ENCODE results near the gene RBL2. TPM values are rescaled to one million over a fixed set of nuclear protein-coding genes. Genes with fewer than 3 reads are reported as not detected.
A peak's percentile ranks its signal among the peaks of the same experiment; 100 is the strongest.

Gene RBL2
- total and polyA plus RNA-seq, 2 donors (not counting 1 experiment from before 2014, with no cell fraction given), result 70.7 to 171 TPM

DNA sequence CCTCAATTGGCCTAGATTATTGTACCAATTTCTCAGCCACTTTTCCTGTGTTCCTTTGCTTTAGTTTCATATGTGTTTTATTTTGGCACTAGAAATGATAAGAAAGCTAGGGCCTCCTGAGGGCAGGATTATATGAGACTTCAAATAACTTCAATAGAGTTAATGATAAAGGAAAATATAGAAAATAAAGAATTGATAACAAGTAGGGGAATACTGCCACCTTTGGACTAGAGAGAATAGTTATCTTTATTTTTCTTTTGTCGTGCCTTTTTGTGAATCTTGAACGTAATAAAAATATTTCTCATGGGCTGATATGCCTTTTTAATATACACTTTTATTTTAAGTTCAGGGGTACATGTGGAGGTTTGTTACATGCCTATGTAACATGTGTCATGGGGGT is 29.3 kb upstream of the RBL2 start:
- no peak for TF ChIP-seq EZH2 (IDR thresholded peaks at IDR 0.05; ENCODE audit: borderline replicate concordance, insufficient read depth, low read depth, low read length, poor library complexity, severe bottlenecking)
- peak; percentile 12 for TF ChIP-seq CTCF (IDR thresholded peaks at IDR 0.05)
- no peak overlapping the region for H3K27ac Mint-ChIP-seq
- Histone ChIP-seq H4K20me1 (ENCODE audit: control insufficient read depth, insufficient read depth, low read length, poor library complexity, severe bottlenecking) (no peaks in the 10 kb centered on the region), H2AFZ (ENCODE audit: insufficient read depth, low read depth, low read length, poor library complexity, severe bottlenecking) (no peak overlapping the region), H3K4me2 (replicated peaks; ENCODE audit: low read depth, low read length, poor library complexity, severe bottlenecking) (no peak overlapping the region), H3K9ac (ENCODE audit: low read length) (no peak overlapping the region), H3K9me3 (ENCODE audit: control extremely low read depth in 1 of 3, control insufficient read depth in 2 of 3, insufficient read depth in 1 of 3, low read length in 2 of 3) (no peaks in the 10 kb centered on the region), H3K36me3 (replicated peaks in 1 of 2; ENCODE audit: control extremely low read depth in 1 of 2, control insufficient read depth in 1 of 2, extremely low read depth in 1 of 2, insufficient read depth in 2 of 2, low read length in 1 of 2) (no peaks in the 10 kb centered on the region), H3K27ac (ENCODE audit: low read length in 2 of 2) (no peak overlapping the region), H3K27me3 (replicated peaks in 1 of 4; ENCODE audit: control extremely low read depth in 1 of 4, control insufficient read depth in 3 of 4, insufficient read depth in 4 of 4, low read length in 3 of 4) (no peaks in the 10 kb centered on the region), H3K4me3 (ENCODE audit: control extremely low read depth in 1 of 5, extremely low read depth in 1 of 5, insufficient read depth in 1 of 5, low read depth in 2 of 5, low read length in 4 of 5) (no peak overlapping the region), H3K4me1 (ENCODE audit: control insufficient read depth in 2 of 2, insufficient read depth in 2 of 2, low read length in 2 of 2) (no peaks in the 10 kb centered on the region), H3K79me2 (ENCODE audit: control insufficient read depth, insufficient read depth, low read length) (no peaks in the 10 kb centered on the region)
- DNase-seq, result no peak
- no peak overlapping the region for H3K4me3 Mint-ChIP-seq
- POLR2A ChIA-PET, result no interaction called here
- H3K4me1 Mint-ChIP-seq, result no peaks in the 10 kb centered on the region
- H3K27me3 Mint-ChIP-seq, result no peaks in the 10 kb centered on the region
- CTCF ChIA-PET, result no interaction called here
- no CpG with 5 or more reads among the region's 2 CpGs for WGBS (ENCODE audit: insufficient coverage)
- no peaks in the 10 kb centered on the region for H3K9me3 Mint-ChIP-seq (ENCODE audit: insufficient read depth)
- ATAC-seq (ENCODE audit: low read depth), result no peak
- intact Hi-C loops (cut with micrococcal nuclease), result no loop called here

GRCh38 chr16:53412549-53412948 is 21.7 kb upstream of the RBL2 start:
- WGBS (ENCODE audit: insufficient coverage), result 98% methylated on average over 17 of the region's 18 CpGs
- POLR2A ChIA-PET, result no interaction called here

More at GRCh38 chr16:53412549-53412948, 21.7 kb upstream of the RBL2 start:
- Histone ChIP-seq H3K4me3 (ENCODE audit: control extremely low read depth in 1 of 5, extremely low read depth in 1 of 5, insufficient read depth in 1 of 5, low read depth in 2 of 5, low read length in 4 of 5) (no peak overlapping the region), H3K36me3 (replicated peaks in 1 of 2; ENCODE audit: control extremely low read depth in 1 of 2, control insufficient read depth in 1 of 2, extremely low read depth in 1 of 2, insufficient read depth in 2 of 2, low read length in 1 of 2) (no peaks in the 10 kb centered on the region), H3K9ac (ENCODE audit: low read length) (no peak overlapping the region), H3K4me2 (replicated peaks; ENCODE audit: low read depth, low read length, poor library complexity, severe bottlenecking) (no peak overlapping the region), H4K20me1 (ENCODE audit: control insufficient read depth, insufficient read depth, low read length, poor library complexity, severe bottlenecking) (no peaks in the 10 kb centered on the region), H3K9me3 (ENCODE audit: control extremely low read depth in 1 of 3, control insufficient read depth in 2 of 3, insufficient read depth in 1 of 3, low read length in 2 of 3) (peaks cover 0 to 10% (median 0%) of the 10 kb centered on the region in 3 donors), H3K4me1 (ENCODE audit: control insufficient read depth in 2 of 2, insufficient read depth in 2 of 2, low read length in 2 of 2) (no peaks in the 10 kb centered on the region), H3K27ac (ENCODE audit: low read length in 2 of 2) (no peak overlapping the region), H3K79me2 (ENCODE audit: control insufficient read depth, insufficient read depth, low read length) (no peaks in the 10 kb centered on the region), H2AFZ (ENCODE audit: insufficient read depth, low read depth, low read length, poor library complexity, severe bottlenecking) (no peak overlapping the region), H3K27me3 (replicated peaks in 1 of 4; ENCODE audit: control extremely low read depth in 1 of 4, control insufficient read depth in 3 of 4, insufficient read depth in 4 of 4, low read length in 3 of 4) (peaks cover 0 to 6% (median 3%) of the 10 kb centered on the region in 4 experiments)
- Mint-ChIP-seq H3K4me3 (no peak overlapping the region), H3K27ac (no peak overlapping the region), H3K27me3 (peaks cover 21% of the 10 kb centered on the region), H3K4me1 (no peaks in the 10 kb centered on the region), H3K9me3 (ENCODE audit: insufficient read depth) (peaks cover 3% of the 10 kb centered on the region)
- intact Hi-C loops (cut with micrococcal nuclease), result no loop called here
- DNase-seq (no peak), ATAC-seq (ENCODE audit: low read depth) (no peak)
- no peak for TF ChIP-seq CTCF (IDR thresholded peaks at IDR 0.05)
- TF ChIP-seq EZH2 (IDR thresholded peaks at IDR 0.05; ENCODE audit: borderline replicate concordance, insufficient read depth, low read depth, low read length, poor library complexity, severe bottlenecking), result no peak
- CTCF ChIA-PET, result no interaction called here

All from B cell (primary cell).